HG03432 (cell line): Measurements from ENCODE around the gene ABCC1.
"Not testable (repeated sequence)": the region's sequence is repeated elsewhere in the genome, so short reads cannot be mapped to it uniquely, and the experiment has no call there.

Source experiments
- ATAC-seq: cut with Tn5 transposase; IDR thresholded peaks from one replicate; pipeline ENCODE4 v1.9.1; 2021; ENCODE audit warnings: mild to moderate bottlenecking, moderate library complexity; ENCODE audit not compliant: unreplicated experiment

ABCC1 gene

GRCh38 chr16:15946257-15947044 is 3.0 kb upstream of the ABCC1 start:
- no peak for ATAC-seq

DNA sequence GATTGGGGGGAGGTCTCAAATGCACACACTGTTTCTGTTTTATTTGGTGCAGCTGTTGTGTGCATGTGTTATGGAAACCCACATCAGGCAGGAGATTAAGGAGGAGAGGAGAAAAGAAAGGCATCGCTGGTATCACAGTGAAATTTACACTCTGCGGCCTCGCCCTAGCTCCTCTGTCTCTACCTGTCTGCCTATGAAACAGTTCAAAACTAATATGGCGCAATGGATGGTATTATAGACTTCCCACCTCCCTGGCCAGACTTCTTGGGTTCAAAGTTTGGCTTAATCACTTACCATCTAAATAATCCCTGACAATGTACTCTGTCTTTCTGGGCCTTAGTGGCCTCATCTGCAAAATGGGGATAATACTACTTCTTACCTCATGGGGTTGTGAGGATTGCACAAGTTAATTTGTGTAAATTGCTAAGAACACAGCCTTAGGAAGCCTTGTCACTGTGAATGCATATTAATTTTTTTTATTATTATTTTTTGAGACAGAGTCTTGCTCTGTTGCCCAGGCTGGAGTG is 1.4 kb upstream of the ABCC1 start:
- no peak for ATAC-seq

GRCh38 chr16:15948532-15949209 is 745 bp upstream of the ABCC1 start:
- ATAC-seq: peak; percentile 34

DNA sequence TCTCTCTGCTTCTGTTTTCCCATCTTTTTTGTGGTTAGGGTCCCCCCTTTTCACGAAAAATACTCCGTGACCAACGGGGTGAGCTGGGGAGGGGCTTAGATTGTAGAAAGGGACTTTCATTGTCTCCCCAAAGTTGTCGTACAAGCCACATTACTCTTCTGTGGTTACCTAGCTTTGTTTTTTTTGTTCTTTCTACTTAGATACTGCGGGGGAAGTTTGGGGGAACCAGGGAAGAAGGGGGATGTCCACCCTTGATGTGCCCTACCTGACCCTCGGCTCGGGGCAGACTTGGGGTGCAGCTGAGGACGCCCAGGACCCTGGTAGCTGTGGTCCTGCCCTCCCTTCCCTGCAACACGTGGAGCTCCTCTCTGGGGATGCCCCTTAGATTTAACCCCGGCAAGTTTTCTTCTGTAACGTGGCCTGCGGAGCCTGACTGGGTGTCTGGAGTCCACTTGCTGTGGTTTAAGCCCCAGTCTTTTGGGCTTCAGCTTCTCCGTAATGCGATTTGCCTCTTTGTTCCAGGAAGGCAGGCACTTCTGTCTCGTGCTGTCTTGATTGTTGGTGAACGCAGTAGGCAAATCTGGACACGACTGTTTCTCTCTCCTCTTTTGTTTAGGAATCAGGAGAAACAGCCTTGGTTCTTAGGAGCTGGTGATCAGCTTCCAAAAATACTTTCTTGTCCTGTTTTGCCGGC is 892 bp downstream of the ABCC1 start:
- peak; percentile 19 for ATAC-seq

DNA sequence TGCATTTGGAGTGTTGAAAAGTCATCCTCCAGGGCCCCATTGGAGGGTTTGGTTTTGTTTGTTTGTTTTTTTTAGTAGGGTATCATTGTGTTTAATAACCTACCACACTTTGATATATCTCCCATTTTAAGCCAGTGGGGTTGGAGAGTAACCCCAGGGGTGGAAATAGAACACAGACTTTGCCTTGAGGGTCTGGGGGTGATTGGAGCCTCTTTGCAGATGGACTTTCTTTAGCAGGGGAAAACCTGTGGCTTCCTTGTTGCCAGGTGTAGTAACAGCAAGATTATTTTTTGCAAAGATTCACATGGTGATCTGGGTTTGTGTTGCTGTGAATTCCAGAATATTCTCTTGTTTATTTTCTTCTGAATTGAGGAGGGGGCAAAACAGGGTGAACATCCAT is 1.5 kb downstream of the ABCC1 start:
- no peak for ATAC-seq

DNA sequence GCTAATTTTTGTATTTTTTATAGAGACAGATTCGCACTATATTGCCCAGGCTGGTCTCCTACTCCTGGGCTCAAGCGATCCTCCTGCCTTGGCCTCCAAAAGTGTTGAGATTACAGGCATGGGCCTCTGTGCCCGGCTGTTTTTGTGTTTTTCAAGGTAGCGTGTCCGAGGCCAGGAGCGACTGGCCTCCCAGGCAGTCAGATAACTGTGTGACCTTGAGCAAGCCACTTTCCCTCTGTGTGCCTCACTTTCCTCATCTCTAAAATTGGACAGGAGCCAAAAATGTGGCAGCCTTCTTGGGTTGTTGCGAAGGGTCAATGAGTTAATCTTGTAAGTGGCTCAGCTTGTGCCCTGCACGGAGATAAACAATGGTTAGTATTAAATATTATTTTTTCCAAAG is 2.4 kb downstream of the ABCC1 start:
- no peak for ATAC-seq

DNA sequence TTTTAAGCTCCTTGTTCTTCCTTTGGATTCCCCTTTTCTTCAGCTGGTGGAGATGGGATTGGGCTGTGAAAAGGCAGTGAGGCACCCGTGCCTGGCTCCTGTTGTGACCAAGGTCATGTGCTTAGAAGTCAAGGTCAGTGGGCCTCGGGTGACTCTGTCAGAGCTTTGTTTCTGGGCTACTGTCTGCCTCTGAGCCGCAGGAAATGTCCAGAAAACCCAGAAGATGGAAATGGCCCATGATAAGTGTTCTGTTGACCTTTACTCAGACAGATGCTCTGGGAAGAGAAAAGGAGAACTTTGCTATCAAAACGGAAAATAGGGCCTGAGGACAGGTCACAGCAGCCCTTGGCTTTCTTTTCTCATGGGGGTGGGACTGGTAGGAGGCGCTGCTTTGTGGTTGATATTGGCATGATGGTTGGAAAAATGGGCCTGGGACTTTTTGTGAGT is 2.9 kb downstream of the ABCC1 start:
- no peak for ATAC-seq

GRCh38 chr16:15953477-15953876 is 4.1 kb downstream of the ABCC1 start:
- no peak for ATAC-seq

GRCh38 chr16:15953929-15954813 is 4.8 kb downstream of the ABCC1 start:
- no peak for ATAC-seq

DNA sequence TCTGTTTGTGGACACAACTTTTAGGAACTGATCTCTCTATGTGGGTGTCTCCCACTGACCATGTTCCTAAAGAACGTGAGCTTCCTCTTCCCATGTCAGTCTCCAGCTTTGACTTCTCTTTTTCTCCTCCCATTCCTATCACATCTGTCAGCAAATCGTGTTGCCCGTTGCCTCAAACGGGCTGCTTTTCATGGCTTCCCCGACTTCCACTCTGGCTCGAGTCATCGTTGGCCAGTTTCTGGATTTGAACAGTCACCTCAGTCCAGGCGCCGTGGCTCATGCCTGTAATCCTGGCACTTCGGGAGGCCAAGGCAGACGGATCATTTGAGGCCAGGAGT is 5.4 kb downstream of the ABCC1 start:
- no peak for ATAC-seq

- no peak for ATAC-seq
Measured at GRCh38 chr16:15955425-15955824, 6.0 kb downstream of the ABCC1 start.

- ATAC-seq: not testable (repeated sequence)
Measured at GRCh38 chr16:15956106-15956505, 6.7 kb downstream of the ABCC1 start.

GRCh38 chr16:15958703-15959348 is 9.4 kb downstream of the ABCC1 start:
- no peak for ATAC-seq

- ATAC-seq: no peak
Measured at GRCh38 chr16:15960124-15960971, 10.9 kb downstream of the ABCC1 start.

DNA sequence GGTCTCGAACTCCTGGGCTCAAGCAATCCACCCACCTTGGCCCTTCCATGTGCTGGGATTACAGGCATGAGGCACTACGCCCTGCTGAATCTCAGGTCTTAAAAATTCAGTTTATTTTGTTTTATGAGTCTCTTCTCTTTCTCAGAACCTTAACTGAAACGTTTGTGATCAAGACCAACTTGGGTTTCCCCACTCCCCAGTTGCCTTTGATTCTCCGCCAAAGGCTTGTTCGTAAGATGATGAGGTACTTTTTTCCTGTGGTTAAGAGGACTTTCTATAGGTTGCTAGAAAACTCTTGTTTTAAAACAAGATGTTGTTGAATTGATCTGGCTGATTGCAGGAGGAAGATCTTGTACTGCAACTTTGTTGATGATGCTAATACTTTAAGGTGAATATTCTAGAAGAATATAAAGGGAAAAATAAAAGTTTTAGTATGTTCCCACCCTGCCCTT is 11.7 kb downstream of the ABCC1 start:
- peak; percentile 88 for ATAC-seq

DNA sequence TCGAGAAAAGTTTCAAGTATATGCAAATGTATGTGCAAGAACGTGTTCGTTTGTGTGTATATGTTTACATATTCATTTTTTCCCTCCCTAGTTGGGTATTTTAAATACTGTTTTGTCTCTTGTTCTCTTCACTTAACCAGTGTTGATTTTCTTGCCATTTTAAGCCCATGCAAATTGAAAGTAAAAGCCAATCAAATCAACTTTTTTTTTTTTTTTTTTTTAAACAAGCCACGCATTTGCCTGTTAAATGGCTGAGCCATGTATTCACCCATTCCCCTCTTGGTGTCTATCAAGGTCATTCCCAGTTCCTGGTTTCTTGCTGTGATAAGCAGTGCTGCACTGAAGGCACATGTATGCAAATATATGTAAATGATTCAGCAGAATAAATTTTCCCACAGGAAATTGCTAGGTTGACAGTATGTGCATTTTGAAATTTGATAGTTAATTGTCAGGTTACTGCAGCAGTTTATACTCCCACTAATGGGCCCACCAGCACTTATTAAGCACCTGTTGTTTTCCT is 12.2 kb downstream of the ABCC1 start:
- peak; percentile 40 for ATAC-seq

DNA sequence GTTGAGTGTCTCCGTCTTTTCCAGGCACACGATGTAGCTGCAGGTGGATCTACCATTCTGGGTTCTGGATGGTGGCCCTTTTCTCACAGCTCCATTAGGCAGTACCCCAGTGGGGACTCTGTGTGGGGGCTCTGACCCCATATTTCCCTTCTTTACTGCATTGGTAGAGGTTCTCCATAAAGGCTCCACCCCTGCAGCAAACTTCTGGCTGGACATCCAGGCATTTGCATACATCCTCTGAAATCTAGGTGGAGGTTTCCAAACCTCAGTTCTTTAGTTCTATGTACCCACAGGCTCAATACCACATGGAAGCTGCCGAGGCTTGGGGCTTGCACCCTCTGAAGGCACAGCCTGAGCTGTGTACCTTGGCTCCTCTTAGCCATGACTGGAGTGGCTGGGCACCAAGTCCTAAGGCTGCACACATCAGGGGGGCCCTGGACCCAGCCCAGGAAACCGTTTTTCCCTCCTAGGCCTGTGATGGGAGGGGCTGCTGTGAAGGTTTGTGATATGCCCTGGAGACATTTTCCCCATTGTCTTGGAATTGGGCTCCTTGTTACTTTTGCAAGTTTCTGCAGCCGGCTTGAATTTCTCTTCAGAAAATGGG is 14.0 kb downstream of the ABCC1 start:
- ATAC-seq: no peak

DNA sequence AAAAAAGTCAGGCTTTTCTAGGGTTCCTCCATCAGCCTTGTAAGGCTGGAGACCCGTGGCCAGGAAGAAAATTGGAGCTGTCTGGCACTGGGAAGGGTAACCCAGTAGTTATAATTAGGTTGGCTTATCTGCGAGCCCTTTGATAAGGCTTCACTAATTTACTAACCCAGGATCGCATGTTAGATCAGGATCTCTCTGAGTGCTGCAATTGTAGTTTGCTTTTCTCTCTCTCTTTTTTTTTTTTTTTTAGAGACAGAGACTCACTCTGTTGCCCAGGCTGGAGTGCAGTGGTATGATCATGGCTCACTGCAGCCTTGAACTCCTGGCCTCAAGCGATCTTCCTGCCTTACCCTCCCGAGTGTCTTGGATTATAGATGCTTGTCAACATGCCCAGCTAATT is 17.0 kb downstream of the ABCC1 start:
- no peak for ATAC-seq
